Muscle of arm (tissue), 12 donors: ENCODE data around the gene CDADC1. TPM values are rescaled to one million over a fixed set of nuclear protein-coding genes. Genes with fewer than 3 reads are reported as not detected.
"Not testable (repeated sequence)": the region's sequence is repeated elsewhere in the genome, so short reads cannot be mapped to it uniquely, and the experiment has no call there.

Experiments
- DNase-seq: peaks from one replicate; pipeline ENCODE4 v3.0.0-alpha.2; 2013
- polyA plus RNA-seq, 12 donors: library from polyadenylated mRNA; unstranded; fragments of 120-200 nt; gene quantifications; one replicate each; pipeline ENCODE4 v1.2.1, GENCODE V29; 2013; ENCODE audit not compliant: insufficient read length in 12 of 12

CDADC1 gene
- polyA plus RNA-seq, 12 donors: 8.0 to 25.9 (median 9.5) TPM; not detected in 1

- peak; percentile 44 for DNase-seq
Observed at GRCh38 chr13:49292742-49293486, 45.2 kb downstream of the CDADC1 start.

- not testable (repeated sequence) for DNase-seq
Observed at GRCh38 chr13:49294723-49295122, 47.0 kb downstream of the CDADC1 start.

- DNase-seq: no peak
Observed at GRCh38 chr13:49295244-49295643, 47.5 kb downstream of the CDADC1 start.

- DNase-seq: no peak
Observed at GRCh38 chr13:49296659-49297058, 48.9 kb downstream of the CDADC1 start.

- no peak for DNase-seq
Observed at GRCh38 chr13:49297338-49297737, 49.6 kb downstream of the CDADC1 start.

GRCh38 chr13:49298416-49298815 lies 50.7 kb downstream of the CDADC1 start:
- DNase-seq: no peak

- DNase-seq: no peak
Observed at GRCh38 chr13:49298903-49299605, 51.3 kb downstream of the CDADC1 start.

- DNase-seq: peak; percentile 60
Observed at GRCh38 chr13:49300276-49300675, 52.6 kb downstream of the CDADC1 start.

GRCh38 chr13:49300739-49301589 lies 53.2 kb downstream of the CDADC1 start:
- DNase-seq: peak; percentile 74

GRCh38 chr13:49302222-49302621 lies 54.5 kb downstream of the CDADC1 start:
- no peak for DNase-seq

- no peak for DNase-seq
Observed at GRCh38 chr13:49302817-49303216, 55.1 kb downstream of the CDADC1 start.

- DNase-seq: no peak
Observed at GRCh38 chr13:49303533-49304252, 56.0 kb downstream of the CDADC1 start.

- no peak for DNase-seq
Observed at GRCh38 chr13:49304356-49304755, 56.6 kb downstream of the CDADC1 start.

- DNase-seq: no peak
Observed at GRCh38 chr13:49304763-49305700, 57.3 kb downstream of the CDADC1 start.

- DNase-seq: no peak
Observed at GRCh38 chr13:49305792-49306425, 58.2 kb downstream of the CDADC1 start.

- DNase-seq: peak; percentile 31
Observed at GRCh38 chr13:49307365-49307764, 59.6 kb downstream of the CDADC1 start.

GRCh38 chr13:49308097-49308875 lies 60.6 kb downstream of the CDADC1 start:
- peak; percentile 85 for DNase-seq

- no peak for DNase-seq
Observed at GRCh38 chr13:49308921-49309408, 61.2 kb downstream of the CDADC1 start.

- no peak for DNase-seq
Observed at GRCh38 chr13:49310251-49310650, 62.5 kb downstream of the CDADC1 start.
